ENCODE data around the gene WDR44. TPM values are rescaled to one million over a fixed set of nuclear protein-coding genes. Genes with fewer than 3 reads are reported as not detected.
"Not testable (repeated sequence)": the region's sequence is repeated elsewhere in the genome, so short reads cannot be mapped to it uniquely, and the experiment has no call there.

Gene WDR44
- total RNA-seq, 1 donor = 21.0 TPM

DNA sequence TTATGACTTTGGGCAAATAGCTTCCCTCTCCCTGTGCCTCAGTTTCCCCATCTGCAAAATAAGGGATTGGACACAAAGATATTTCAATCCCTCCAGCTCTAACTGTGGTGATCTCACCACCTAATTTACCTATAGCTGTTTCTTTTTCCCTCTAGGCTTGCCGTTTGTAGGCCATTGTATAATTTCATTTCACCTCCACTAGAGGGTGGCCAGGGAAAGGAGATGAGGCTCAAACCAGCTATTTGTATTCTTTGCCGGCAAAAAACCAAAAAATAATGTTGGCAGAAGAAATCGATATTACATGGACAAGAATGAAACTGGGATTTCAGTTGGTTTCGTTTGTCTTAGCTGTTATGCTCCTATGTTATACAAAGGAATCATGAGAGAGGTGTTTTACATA lies 113.6 kb downstream of the WDR44 start:
- DNase-seq (ENCODE audit: insufficient read length, low spot score, missing footprints) = peak; percentile 81
- peak; percentile 55 for TF ChIP-seq CTCF (IDR thresholded peaks at IDR 0.05; ENCODE audit: extremely low read depth, low read depth, low read length)
- H3K79me2 ChIP-seq (ENCODE audit: insufficient read depth, low read length) = no peaks in the 10 kb centered on the region
- H3K27ac ChIP-seq (ENCODE audit: low read depth, low read length) = no peak overlapping the region
- H2AFZ ChIP-seq (ENCODE audit: low read length) = no peak overlapping the region
- no peak overlapping the region for H3K4me3 ChIP-seq (ENCODE audit: insufficient read depth, low read length)
- H3K9me3 ChIP-seq (ENCODE audit: low read depth, low read length) = no peaks in the 10 kb centered on the region
- H3K27me3 ChIP-seq (ENCODE audit: insufficient read depth, low read length) = no peaks in the 10 kb centered on the region
- peak overlapping the region; percentile 29 for H3K4me2 ChIP-seq (ENCODE audit: insufficient read depth, low read length)
- H3K4me1 ChIP-seq (ENCODE audit: insufficient read depth, low read length) = no peaks in the 10 kb centered on the region
- no peaks in the 10 kb centered on the region for H4K20me1 ChIP-seq (ENCODE audit: insufficient read depth, low read length)
- no peaks in the 10 kb centered on the region for H3K36me3 ChIP-seq (ENCODE audit: insufficient read depth, low read length)

- H3K4me1 ChIP-seq (ENCODE audit: insufficient read depth, low read length) = no peaks in the 10 kb centered on the region
- H3K27me3 ChIP-seq (ENCODE audit: insufficient read depth, low read length) = no peaks in the 10 kb centered on the region
- H3K4me3 ChIP-seq (ENCODE audit: insufficient read depth, low read length) = no peak overlapping the region
- DNase-seq (ENCODE audit: insufficient read length, low spot score, missing footprints) = no peak
- no peak overlapping the region for H3K27ac ChIP-seq (ENCODE audit: low read depth, low read length)
- H3K36me3 ChIP-seq (ENCODE audit: insufficient read depth, low read length) = no peaks in the 10 kb centered on the region
- TF ChIP-seq CTCF (IDR thresholded peaks at IDR 0.05; ENCODE audit: extremely low read depth, low read depth, low read length) = no peak
- no peaks in the 10 kb centered on the region for H3K79me2 ChIP-seq (ENCODE audit: insufficient read depth, low read length)
- H2AFZ ChIP-seq (ENCODE audit: low read length) = no peak overlapping the region
- H3K4me2 ChIP-seq (ENCODE audit: insufficient read depth, low read length) = no peak overlapping the region
- no peaks in the 10 kb centered on the region for H4K20me1 ChIP-seq (ENCODE audit: insufficient read depth, low read length)
- H3K9me3 ChIP-seq (ENCODE audit: low read depth, low read length) = no peaks in the 10 kb centered on the region
These were observed 118.6 kb downstream of the WDR44 start for GRCh38 chrX:118464501-118464900.

- Histone ChIP-seq H3K79me2 (ENCODE audit: insufficient read depth, low read length) (no peaks in the 10 kb centered on the region), H2AFZ (ENCODE audit: low read length) (no peak overlapping the region), H3K27me3 (ENCODE audit: insufficient read depth, low read length) (no peaks in the 10 kb centered on the region), H3K9me3 (ENCODE audit: low read depth, low read length) (no peaks in the 10 kb centered on the region), H4K20me1 (ENCODE audit: insufficient read depth, low read length) (no peaks in the 10 kb centered on the region), H3K27ac (ENCODE audit: low read depth, low read length) (no peak overlapping the region), H3K4me1 (ENCODE audit: insufficient read depth, low read length) (no peaks in the 10 kb centered on the region), H3K36me3 (ENCODE audit: insufficient read depth, low read length) (no peaks in the 10 kb centered on the region), H3K4me2 (ENCODE audit: insufficient read depth, low read length) (no peak overlapping the region), H3K4me3 (ENCODE audit: insufficient read depth, low read length) (no peak overlapping the region)
- DNase-seq (ENCODE audit: insufficient read length, low spot score, missing footprints) = no peak
- no peak for TF ChIP-seq CTCF (IDR thresholded peaks at IDR 0.05; ENCODE audit: extremely low read depth, low read depth, low read length)
These were observed 122.2 kb downstream of the WDR44 start for GRCh38 chrX:118468122-118468521.

DNA sequence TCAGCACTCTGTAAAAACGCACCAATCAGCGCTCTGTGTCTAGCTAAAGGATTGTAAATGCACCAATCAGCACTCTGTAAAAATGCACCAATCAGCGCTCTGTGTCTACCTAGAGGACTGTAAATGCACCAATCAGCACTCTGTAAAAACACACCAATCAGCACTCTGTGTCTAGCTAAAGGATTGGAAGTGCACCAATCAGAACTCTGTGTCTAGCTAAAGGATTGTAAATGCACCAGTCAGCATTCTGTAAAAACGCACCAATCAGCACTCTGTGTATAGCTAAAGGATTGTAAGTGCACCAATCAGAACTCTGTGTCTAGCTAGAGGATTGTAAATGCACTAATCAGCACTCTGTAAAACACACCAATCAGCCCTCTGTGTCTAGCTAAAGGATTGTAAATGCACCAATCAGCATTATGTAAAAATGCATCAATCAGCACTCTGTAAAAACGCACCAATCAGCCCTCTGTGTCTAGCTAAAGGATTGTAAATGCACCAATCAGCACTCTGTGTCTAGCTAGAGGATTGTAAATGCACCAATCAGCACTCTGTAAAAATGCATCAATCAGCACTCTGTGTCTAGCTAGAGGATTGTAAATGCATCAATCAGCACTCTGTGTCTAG lies 124.9 kb downstream of the WDR44 start:
- DNase-seq (ENCODE audit: insufficient read length, low spot score, missing footprints); H3K4me2 ChIP-seq (ENCODE audit: insufficient read depth, low read length); H3K27me3 ChIP-seq (ENCODE audit: insufficient read depth, low read length); H4K20me1 ChIP-seq (ENCODE audit: insufficient read depth, low read length); H3K4me3 ChIP-seq (ENCODE audit: insufficient read depth, low read length); H3K36me3 ChIP-seq (ENCODE audit: insufficient read depth, low read length); H3K27ac ChIP-seq (ENCODE audit: low read depth, low read length); H3K4me1 ChIP-seq (ENCODE audit: insufficient read depth, low read length); H3K9me3 ChIP-seq (ENCODE audit: low read depth, low read length); H2AFZ ChIP-seq (ENCODE audit: low read length); H3K79me2 ChIP-seq (ENCODE audit: insufficient read depth, low read length): not testable (repeated sequence)
